CD4-positive, CD25-positive, alpha-beta regulatory T cell (primary cell): ENCODE results near the gene NAPB. TPM values are rescaled to one million over a fixed set of nuclear protein-coding genes. Genes with fewer than 3 reads are reported as not detected.

Experiments
- ATAC-seq, 2 donors: fragments of 150-1000 bp; cut with Tn5 transposase; one replicate each; pipeline ENCODE4 v1.10.0; 2021; ENCODE audit warnings: low read depth in 2 of 2, moderate number of reproducible peaks in 2 of 2, moderate library complexity in 1 of 2
- DNase-seq, 3 donors: peaks; one replicate each; pipeline versions ENCODE4 v3.0.0 to v3.0.0-alpha.2; 2012 to 2022; ENCODE audit warnings: mixed read lengths in 1 of 3
- H3K27ac ChIP-seq: one replicate; pipeline ENCODE4 v1.7.0; 2013; ENCODE audit warnings: mild to moderate bottlenecking, low read length; ENCODE audit not compliant: insufficient read depth, poor library complexity, severe bottlenecking
- H3K27me3 ChIP-seq: one replicate; pipeline ENCODE4 v1.7.0; 2013; ENCODE audit warnings: low read length; ENCODE audit not compliant: control insufficient read depth, insufficient read depth
- H3K36me3 ChIP-seq: one replicate; pipeline ENCODE4 v1.7.0; 2013; ENCODE audit warnings: mild to moderate bottlenecking, low read length, moderate library complexity; ENCODE audit not compliant: control insufficient read depth, insufficient read depth
- H3K4me1 ChIP-seq: 2 replicates; pipeline ENCODE4 v1.7.0; 2013; ENCODE audit warnings: mild to moderate bottlenecking, low read length; ENCODE audit not compliant: insufficient read depth, control insufficient read depth, poor library complexity, severe bottlenecking
- H3K4me3 ChIP-seq: one replicate; pipeline ENCODE4 v1.7.0; 2013; ENCODE audit warnings: low read depth, mild to moderate bottlenecking, low read length, moderate library complexity
- H3K9me3 ChIP-seq, 2 experiments: 1 replicate in 1 of 2; 2 replicates in 1 of 2; pipeline ENCODE4 v1.7.0; 2013; ENCODE audit warnings: low read length in 2 of 2, mild to moderate bottlenecking in 1 of 2, moderate library complexity in 1 of 2; ENCODE audit not compliant: control insufficient read depth in 2 of 2
- H3K27ac Mint-ChIP-seq, 3 donors: one replicate each; pipeline ENCODE4 v1.8.0; 2020 to 2022; ENCODE audit warnings: mild to moderate bottlenecking in 3 of 3, mixed read lengths in 3 of 3, moderate library complexity in 2 of 3
- H3K27me3 Mint-ChIP-seq: one replicate; pipeline ENCODE4 v1.8.0; 2022; ENCODE audit warnings: mild to moderate bottlenecking, mixed read lengths
- H3K36me3 Mint-ChIP-seq: one replicate; pipeline ENCODE4 v1.8.0; 2020; ENCODE audit warnings: mixed read lengths
- H3K4me1 Mint-ChIP-seq, 4 donors: one replicate each; pipeline ENCODE4 v1.8.0; 2020 to 2022; ENCODE audit warnings: mixed read lengths in 4 of 4, mild to moderate bottlenecking in 1 of 4
- H3K4me3 Mint-ChIP-seq, 4 donors: one replicate each; pipeline ENCODE4 v1.8.0; 2020 to 2022; ENCODE audit warnings: mild to moderate bottlenecking in 4 of 4, mixed read lengths in 4 of 4, moderate library complexity in 3 of 4
- H3K9me3 Mint-ChIP-seq, 7 donors: one replicate each; pipeline ENCODE4 v1.8.0; 2020 to 2022; ENCODE audit warnings: mixed read lengths in 7 of 7, mild to moderate bottlenecking in 3 of 7, moderate library complexity in 2 of 7
- polyA plus RNA-seq, 4 donors: library from polyadenylated mRNA; unstranded; fragments of 300-500 nt; fragmentation: Illumina TruSeq; gene quantifications; one replicate each; pipeline ENCODE4 v1.2.3, GENCODE V29; 2021
- total RNA-seq: library from RNA; stranded (reverse); gene quantifications from one replicate; pipeline ENCODE4 v1.2.3, GENCODE V29; 2022

NAPB gene
- total and polyA plus RNA-seq, 5 donors from 2014 or later, result 3.6 to 10.6 (median 4.5) TPM

DNA sequence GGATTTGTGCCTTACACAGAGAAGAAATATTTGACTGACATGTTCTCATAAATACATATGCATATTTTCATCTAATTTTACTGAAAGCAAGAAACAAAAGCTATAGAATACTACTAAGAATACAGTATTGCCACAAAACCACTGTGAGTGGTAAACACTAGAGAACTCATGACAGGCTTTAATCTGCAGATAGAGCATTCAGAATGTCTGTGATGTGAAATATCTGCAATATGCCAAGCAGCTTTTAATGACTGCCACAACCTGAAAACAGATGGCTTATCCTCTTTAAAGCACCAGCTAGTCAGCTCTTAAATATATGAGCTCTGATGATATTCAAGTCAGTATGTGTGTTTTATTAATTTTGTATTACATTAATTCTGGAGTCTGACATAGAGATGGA, 3.4 kb downstream of the NAPB start:
- Mint-ChIP-seq H3K27me3 (peaks cover 2% of the 10 kb centered on the region), H3K36me3 (peaks cover 3% of the 10 kb centered on the region), H3K4me1 (peaks cover 27 to 52% (median 36%) of the 10 kb centered on the region in 4 donors), H3K27ac (no peak overlapping the region), H3K9me3 (no peaks in the 10 kb centered on the region), H3K4me3 (peak overlapping the region in 2 of 4 donors; percentile 46 to 64)
- peaks cover 22% of the 10 kb centered on the region for H3K4me1 ChIP-seq
- H3K4me3 ChIP-seq, result no peak overlapping the region
- no peaks in the 10 kb centered on the region for H3K36me3 ChIP-seq
- no peaks in the 10 kb centered on the region for H3K9me3 ChIP-seq
- DNase-seq, result no peak
- H3K27ac ChIP-seq, result no peak overlapping the region
- ATAC-seq, result no peak
- no peaks in the 10 kb centered on the region for H3K27me3 ChIP-seq

- ATAC-seq, result no peak
- Mint-ChIP-seq H3K4me3 (peak overlapping the region in 1 of 4 donors; percentile 39), H3K27ac (no peak overlapping the region), H3K36me3 (peaks cover 8% of the 10 kb centered on the region), H3K9me3 (no peaks in the 10 kb centered on the region), H3K27me3 (no peaks in the 10 kb centered on the region), H3K4me1 (peaks cover 33 to 54% (median 34%) of the 10 kb centered on the region in 4 donors)
- Histone ChIP-seq H3K4me1 (peaks cover 15% of the 10 kb centered on the region), H3K27me3 (no peaks in the 10 kb centered on the region), H3K27ac (no peak overlapping the region), H3K36me3 (no peaks in the 10 kb centered on the region), H3K4me3 (no peak overlapping the region), H3K9me3 (no peaks in the 10 kb centered on the region)
- no peak for DNase-seq
Measured at GRCh38 chr20:23415959-23416583, 5.2 kb downstream of the NAPB start.

- no peak for DNase-seq
- H3K4me3 Mint-ChIP-seq, result peak overlapping the region in 1 of 4 donors; percentile 39
Measured at GRCh38 chr20:23415555-23415954, 5.7 kb downstream of the NAPB start.

DNA sequence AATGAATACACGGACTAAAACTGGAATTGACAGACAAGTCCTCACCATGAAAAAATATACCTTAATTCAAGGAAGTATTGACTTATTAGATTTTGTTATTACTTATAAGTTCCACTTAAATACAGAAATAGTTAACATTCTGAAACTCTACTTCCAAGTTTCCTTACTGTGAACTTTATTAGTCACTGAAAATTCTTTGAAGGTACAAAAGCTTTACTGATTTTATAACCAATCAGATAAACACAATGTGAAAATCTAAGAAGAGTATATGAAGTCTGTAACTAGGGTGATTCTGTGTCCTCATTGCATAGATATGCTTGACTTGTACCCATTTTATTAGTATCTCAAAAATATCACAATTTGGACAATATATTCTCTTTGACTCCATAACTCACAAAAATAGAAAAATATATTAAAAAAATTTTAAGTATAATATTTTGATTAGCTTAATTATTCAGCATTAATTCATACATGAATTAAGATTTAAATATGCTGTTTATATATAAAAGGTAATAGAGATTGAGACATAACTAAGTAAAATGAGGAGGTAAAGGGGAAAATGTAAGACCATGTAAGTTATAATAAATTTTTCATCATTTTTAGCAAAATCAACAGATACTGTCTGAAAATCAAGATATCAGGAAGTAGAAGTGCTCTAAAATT, 6.6 kb downstream of the NAPB start:
- Mint-ChIP-seq H3K27me3 (no peaks in the 10 kb centered on the region), H3K4me3 (no peak overlapping the region), H3K27ac (no peak overlapping the region), H3K9me3 (no peaks in the 10 kb centered on the region), H3K4me1 (peaks cover 28 to 49% (median 37%) of the 10 kb centered on the region in 4 donors), H3K36me3 (peaks cover 12% of the 10 kb centered on the region)
- Histone ChIP-seq H3K27ac (no peak overlapping the region), H3K27me3 (no peaks in the 10 kb centered on the region), H3K4me1 (peaks cover 7% of the 10 kb centered on the region), H3K4me3 (no peak overlapping the region), H3K36me3 (no peaks in the 10 kb centered on the region), H3K9me3 (no peaks in the 10 kb centered on the region)
- DNase-seq, result no peak
- no peak for ATAC-seq

More at GRCh38 chr20:23415555-23415954, 5.7 kb downstream of the NAPB start:
- no peak for ATAC-seq
- Mint-ChIP-seq H3K27me3 (no peaks in the 10 kb centered on the region), H3K4me1 (peaks cover 34 to 54% (median 37%) of the 10 kb centered on the region in 4 donors), H3K27ac (no peak overlapping the region), H3K9me3 (no peaks in the 10 kb centered on the region), H3K36me3 (peaks cover 12% of the 10 kb centered on the region)
- Histone ChIP-seq H3K27ac (no peak overlapping the region), H3K4me1 (peaks cover 15% of the 10 kb centered on the region), H3K36me3 (no peaks in the 10 kb centered on the region), H3K9me3 (no peaks in the 10 kb centered on the region), H3K27me3 (no peaks in the 10 kb centered on the region), H3K4me3 (no peak overlapping the region)

DNA sequence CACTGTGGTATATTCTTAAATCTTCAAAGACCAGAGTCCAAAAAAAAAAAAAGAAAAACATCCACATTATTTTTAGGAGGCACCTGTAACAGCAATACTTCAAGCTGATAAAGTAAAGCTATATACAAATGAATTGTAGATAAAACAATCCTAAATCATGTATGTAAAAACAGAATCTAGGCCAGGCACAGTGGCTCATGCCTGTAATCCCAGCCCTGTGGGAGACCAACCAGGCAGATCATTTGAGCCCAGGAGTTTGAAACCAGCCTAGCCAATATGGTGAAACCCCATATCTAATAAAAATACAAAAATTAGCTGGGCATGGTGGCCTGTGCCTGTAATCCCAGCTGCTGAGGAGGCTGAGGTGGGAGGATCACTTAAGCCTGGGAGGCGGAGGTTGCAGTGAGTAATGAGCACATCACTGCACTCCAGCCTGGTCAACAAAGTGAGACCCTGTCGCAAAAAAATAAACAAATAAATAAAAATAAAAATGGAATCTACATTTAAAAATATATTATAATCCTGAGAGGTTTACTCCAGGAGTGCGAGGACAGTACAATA, 7.3 kb downstream of the NAPB start:
- H3K4me3 Mint-ChIP-seq, result peak overlapping the region in 1 of 4 donors; percentile 22
- no peak overlapping the region for H3K4me3 ChIP-seq
- no peaks in the 10 kb centered on the region for H3K4me1 ChIP-seq
- H3K36me3 ChIP-seq, result no peaks in the 10 kb centered on the region
- peaks cover 12% of the 10 kb centered on the region for H3K36me3 Mint-ChIP-seq
- H3K27me3 ChIP-seq, result no peaks in the 10 kb centered on the region
- ATAC-seq (no peak), DNase-seq (no peak)
- H3K4me1 Mint-ChIP-seq, result peaks cover 22 to 45% (median 35%) of the 10 kb centered on the region in 4 donors
- no peaks in the 10 kb centered on the region for H3K9me3 Mint-ChIP-seq
- no peaks in the 10 kb centered on the region for H3K9me3 ChIP-seq
- no peaks in the 10 kb centered on the region for H3K27me3 Mint-ChIP-seq
- H3K27ac Mint-ChIP-seq, result no peak overlapping the region
- H3K27ac ChIP-seq, result no peak overlapping the region

DNA sequence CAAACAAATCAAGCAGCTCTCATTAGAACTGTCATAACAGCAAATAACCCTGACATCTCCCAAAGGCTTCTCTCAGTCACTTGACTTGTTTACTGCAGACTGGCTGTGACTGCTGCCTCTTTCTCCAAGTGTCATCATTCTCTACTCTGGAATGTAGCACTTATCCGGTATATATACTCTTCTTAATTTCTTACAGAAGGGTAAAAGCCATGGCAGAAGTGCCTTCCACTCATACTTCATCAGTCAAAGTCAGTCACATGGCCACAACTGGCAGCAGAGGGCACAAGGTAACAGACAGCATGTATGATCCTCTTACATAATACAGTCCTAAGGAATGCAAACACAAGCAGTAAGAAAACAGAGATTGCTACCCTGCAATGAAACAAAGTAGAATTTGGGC, 9.3 kb downstream of the NAPB start:
- no peak overlapping the region for H3K27ac Mint-ChIP-seq

GRCh38 chr20:23410916-23411695, 10.2 kb downstream of the NAPB start:
- peak overlapping the region in 1 of 3 donors; percentile 2 for H3K27ac Mint-ChIP-seq
- no peak overlapping the region for H3K4me3 Mint-ChIP-seq

More for the DNA sequence above, 9.3 kb downstream of the NAPB start:
- Histone ChIP-seq H3K4me3 (no peak overlapping the region), H3K4me1 (peaks cover 14% of the 10 kb centered on the region), H3K9me3 (no peaks in the 10 kb centered on the region), H3K27ac (no peak overlapping the region), H3K27me3 (no peaks in the 10 kb centered on the region), H3K36me3 (no peaks in the 10 kb centered on the region)
- Mint-ChIP-seq H3K4me1 (peaks cover 32 to 48% (median 34%) of the 10 kb centered on the region in 4 donors), H3K9me3 (no peaks in the 10 kb centered on the region), H3K4me3 (no peak overlapping the region), H3K36me3 (peaks cover 12% of the 10 kb centered on the region), H3K27me3 (no peaks in the 10 kb centered on the region)
- DNase-seq, result no peak
- no peak for ATAC-seq

More at GRCh38 chr20:23410916-23411695, 10.2 kb downstream of the NAPB start:
- ATAC-seq (no peak), DNase-seq (no peak)
- H3K4me1 Mint-ChIP-seq, result peaks cover 30 to 49% (median 37%) of the 10 kb centered on the region in 4 donors
- H3K27me3 Mint-ChIP-seq, result no peaks in the 10 kb centered on the region
- H3K9me3 ChIP-seq, result no peaks in the 10 kb centered on the region
- H3K4me3 ChIP-seq, result no peak overlapping the region
- H3K36me3 ChIP-seq, result no peaks in the 10 kb centered on the region
- H3K9me3 Mint-ChIP-seq, result no peaks in the 10 kb centered on the region
- H3K36me3 Mint-ChIP-seq, result peaks cover 12% of the 10 kb centered on the region
- H3K4me1 ChIP-seq, result peaks cover 14% of the 10 kb centered on the region
- H3K27me3 ChIP-seq, result no peaks in the 10 kb centered on the region
- no peak overlapping the region for H3K27ac ChIP-seq
